NCI-H2227 treated with DMSO at 0.1 percent for 48 hours (cell line): Measurements from ENCODE around the gene CDC45.
A peak's percentile ranks its signal among the peaks of the same experiment; 100 is the strongest.
"Not testable (repeated sequence)": the region's sequence is repeated elsewhere in the genome, so short reads cannot be mapped to it uniquely, and the experiment has no call there.

ENCODE experiments used
- DNase-seq: peaks from one replicate; lab custom pipeline; 2025; lab: John Stamatoyannopoulos, UW

Gene CDC45, protein sequence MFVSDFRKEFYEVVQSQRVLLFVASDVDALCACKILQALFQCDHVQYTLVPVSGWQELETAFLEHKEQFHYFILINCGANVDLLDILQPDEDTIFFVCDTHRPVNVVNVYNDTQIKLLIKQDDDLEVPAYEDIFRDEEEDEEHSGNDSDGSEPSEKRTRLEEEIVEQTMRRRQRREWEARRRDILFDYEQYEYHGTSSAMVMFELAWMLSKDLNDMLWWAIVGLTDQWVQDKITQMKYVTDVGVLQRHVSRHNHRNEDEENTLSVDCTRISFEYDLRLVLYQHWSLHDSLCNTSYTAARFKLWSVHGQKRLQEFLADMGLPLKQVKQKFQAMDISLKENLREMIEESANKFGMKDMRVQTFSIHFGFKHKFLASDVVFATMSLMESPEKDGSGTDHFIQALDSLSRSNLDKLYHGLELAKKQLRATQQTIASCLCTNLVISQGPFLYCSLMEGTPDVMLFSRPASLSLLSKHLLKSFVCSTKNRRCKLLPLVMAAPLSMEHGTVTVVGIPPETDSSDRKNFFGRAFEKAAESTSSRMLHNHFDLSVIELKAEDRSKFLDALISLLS

DNA sequence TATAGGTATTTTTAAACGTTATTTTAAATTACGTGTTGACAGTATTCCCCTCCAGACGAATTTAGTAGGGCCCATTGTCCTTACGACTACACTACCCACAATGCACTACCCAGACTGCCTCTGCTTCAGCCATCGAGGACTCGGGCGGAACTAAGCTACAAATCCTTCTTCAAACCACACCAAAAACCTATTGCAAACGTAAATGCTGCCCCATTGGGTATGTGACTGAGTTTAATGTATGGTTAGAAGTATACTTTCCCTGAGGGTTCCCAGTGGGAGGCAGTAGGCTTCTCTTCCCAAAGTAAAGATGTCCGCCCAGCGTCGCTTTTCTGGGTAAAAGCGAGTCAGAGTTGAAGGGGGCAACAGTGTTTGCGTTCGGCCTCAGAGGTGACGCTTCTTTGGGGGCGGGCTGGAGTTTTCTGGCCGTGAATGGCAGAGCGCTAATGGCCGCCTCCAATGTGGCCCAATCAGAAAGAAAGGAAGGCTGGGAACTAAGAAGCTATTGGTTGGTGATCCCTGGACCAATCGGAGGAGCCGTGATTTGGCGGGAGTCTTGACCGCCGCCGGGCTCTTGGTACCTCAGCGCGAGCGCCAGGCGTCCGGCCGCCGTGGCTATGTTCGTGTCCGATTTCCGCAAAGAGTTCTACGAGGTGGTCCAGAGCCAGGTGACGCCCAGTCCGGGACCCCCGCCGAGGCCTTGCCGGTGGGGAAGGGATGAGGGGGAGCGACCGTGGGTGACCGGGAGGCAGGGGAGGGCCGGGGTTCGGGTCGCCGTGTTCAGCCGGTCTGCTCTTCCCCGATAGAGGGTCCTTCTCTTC lies at the start of gene CDC45:
Gene CDC45, plus strand, starts transcription at position 566 of the 818 bp plus-strand sequence. Its CDS starts 49 bp downstream, at position 615.
- DNase-seq: peak; percentile 100

GRCh38 chr22:19429950-19430889 lies 49.5 kb upstream of the CDC45 start:
- peak; percentile 22 for DNase-seq

DNA sequence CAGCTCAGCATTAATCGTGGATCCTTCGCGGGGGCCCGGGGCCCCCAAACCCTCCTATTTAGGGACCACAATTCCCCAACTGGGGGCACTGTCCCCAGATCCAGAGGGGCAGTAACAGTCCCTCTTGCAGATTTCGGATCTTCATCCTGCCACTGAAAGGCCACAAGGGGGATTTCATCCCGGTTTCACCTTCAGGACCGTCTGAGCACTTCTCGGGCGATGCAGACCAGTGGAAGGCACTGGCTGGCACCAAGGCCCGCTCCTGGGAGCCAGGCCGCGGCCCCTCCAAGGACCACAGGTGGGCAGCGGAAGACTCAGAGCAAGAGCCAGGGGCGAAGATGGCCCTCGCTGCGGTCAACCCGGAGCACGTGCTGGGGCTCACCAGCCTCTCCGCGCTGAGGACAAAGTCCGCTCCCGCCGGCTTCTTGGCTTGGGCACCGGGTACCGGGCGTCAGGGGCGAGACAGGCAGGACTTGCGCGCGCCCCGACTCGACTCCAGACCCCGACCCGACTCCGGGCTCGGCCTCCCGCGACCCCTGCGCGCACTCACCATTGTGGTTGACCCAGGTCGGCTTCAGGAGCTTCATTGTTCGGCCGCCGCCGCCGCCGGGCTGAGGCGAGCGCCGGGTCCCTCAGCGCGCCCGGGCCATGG lies 48.7 kb upstream of the CDC45 start:
- DNase-seq: no peak

- peak; percentile 88 for DNase-seq
These were observed 48.0 kb upstream of the CDC45 start, which contains the start of gene HIRA for GRCh38 chr22:19431649-19432132. TSS of gene HIRA (minus strand) at chr22:19431733. CDS start at chr22:19431476, 257 bp downstream.

DNA sequence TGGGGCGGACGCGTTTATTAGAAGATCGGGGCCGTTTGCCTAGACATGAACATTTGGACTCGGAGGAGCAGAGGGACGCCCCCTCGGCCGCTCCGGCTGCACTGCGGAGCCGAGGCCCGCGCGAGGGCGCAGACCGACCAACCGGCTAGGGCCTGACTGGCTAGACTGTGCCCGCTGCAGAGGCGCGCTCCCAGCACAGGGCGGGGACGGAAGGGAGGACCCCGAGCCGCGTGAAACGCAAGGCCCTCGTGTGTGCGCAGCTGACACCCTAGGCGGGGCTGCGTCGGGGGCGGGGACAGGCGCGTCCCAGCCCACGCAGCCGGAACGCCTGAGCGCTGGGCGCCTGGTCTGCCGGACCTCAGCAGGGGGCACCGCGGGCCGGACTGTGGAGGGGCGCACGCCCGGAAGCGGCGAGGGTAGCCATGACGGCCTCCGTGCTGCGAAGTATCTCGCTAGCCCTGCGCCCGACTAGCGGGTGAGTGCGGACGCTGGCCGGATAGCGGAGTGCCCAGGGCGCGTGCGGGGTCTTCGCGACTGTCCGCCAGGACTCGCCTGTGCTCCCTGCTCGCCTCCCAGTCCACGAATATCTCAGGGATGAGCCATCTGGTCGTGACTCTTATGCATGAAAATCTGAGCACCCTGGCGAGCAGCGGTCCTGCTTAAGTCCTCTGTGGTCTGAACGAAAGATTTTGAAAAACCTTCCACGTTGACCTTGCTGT lies 47.4 kb upstream of the CDC45 start, which contains the start of gene MRPL40:
Gene MRPL40, plus strand, starts transcription at position 413 of the 719 bp plus-strand sequence. Its CDS starts 10 bp downstream, at position 423.
- peak; percentile 88 for DNase-seq

DNA sequence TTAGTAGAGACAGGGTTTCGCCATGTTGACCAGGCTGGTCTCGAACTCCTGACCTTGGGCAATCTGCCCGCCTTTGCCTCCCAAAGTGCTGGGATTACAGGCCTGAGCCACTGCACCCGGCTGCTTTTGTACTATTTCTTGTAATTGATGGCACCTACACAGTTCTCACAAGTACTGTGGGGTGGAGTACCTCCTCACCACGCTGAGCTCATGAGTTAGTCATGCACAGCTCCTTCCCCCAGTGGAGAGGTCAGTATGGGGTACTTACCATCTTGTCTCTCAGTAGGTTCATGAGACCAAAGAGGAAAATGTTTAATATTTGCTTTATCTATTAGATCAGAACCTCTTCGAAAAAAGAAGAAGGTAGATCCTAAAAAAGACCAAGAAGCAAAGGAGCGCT lies 45.3 kb upstream of the CDC45 start:
- no peak for DNase-seq

GRCh38 chr22:19434829-19435580 lies 44.7 kb upstream of the CDC45 start:
- DNase-seq: no peak

DNA sequence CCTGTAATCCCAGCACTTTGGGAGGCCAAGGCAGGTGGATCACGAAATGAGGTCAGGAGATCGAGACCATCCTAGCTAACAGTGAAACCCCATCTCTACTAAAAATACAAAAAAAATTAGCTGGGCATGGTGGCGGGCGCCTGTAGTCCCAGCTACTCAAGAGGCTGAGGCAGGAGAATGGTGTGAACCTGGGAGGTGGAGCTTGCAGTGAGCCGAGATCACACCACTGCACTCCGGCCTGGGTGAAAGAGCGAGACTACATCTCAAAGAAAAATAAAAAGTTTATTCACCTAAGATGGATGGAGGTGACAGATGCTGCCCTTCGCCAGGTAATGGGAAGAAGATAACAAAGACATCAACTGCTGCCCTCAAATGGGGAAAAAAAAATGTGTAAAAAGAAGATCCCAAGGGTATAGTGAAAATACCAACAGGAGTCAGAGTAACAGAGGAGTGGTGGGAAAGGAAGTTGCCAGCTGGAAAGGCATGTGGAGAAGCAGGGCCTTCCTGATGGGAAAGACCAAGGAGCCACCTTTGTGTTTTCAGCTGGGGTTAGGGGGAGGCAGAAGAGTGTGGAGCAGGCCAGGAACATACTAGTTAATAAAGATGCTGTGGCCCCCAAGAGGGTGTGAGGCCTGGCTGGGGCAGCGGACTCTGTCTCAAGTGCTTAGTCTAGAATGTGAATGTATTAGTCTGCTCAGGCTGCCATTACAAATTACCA lies 43.1 kb upstream of the CDC45 start:
- DNase-seq: not testable (repeated sequence)

DNA sequence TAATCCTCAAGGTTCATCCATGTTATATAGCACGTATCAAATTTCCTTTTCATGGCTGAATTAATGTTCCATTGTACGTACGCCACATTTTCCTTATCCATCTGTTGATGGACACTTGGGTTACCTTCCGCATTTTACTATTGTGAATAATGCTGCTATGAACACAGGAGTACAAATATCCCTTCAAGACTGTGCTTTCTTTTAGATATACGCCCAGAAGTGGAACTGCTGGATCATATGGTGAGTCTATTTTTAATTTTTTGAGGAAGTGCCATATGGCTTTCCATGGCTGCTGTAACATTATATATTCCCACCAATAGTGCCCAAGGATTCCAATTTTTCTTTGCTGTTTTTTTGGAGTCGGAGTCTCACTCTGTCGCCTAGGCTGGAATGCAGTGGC lies 41.4 kb upstream of the CDC45 start:
- no peak for DNase-seq

DNA sequence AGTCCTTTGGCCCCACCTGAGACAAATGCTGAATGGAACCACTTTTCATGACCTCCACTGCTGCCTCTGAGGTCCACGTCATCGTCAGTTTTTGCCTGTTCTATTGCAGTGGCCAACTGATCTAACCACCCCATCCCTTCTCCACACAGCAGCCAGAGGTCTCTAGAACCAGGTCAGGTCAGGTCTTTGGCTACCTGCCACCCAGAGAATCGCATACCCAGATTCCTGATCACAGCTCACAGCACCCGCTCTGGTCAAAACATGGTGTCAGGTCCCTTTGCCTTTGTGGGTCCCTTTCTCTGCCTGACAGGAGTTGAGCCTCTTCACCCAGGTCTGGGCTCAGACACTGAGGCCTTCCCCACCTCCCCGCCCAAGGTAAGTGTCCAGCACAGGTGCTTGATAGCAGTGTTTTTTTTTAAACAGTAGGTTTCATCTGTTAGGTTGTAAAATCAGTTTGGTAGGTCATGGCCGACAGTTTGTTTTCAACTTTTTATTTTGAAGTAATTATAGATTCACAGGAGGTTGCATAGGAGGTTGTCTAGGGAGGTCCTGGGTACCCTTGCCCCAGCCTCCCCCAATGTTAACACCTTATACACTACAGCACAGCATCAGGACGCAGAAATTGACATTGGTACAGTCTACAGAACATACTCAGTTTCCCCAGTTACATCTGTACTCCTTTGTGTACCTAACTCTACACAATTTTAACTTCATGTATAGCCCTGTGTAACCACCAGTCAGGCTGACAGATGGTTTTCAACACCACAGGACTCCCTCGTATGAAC lies 39.1 kb upstream of the CDC45 start:
- no peak for DNase-seq

- no peak for DNase-seq
These were observed 37.6 kb upstream of the CDC45 start for GRCh38 chr22:19442166-19442565.

DNA sequence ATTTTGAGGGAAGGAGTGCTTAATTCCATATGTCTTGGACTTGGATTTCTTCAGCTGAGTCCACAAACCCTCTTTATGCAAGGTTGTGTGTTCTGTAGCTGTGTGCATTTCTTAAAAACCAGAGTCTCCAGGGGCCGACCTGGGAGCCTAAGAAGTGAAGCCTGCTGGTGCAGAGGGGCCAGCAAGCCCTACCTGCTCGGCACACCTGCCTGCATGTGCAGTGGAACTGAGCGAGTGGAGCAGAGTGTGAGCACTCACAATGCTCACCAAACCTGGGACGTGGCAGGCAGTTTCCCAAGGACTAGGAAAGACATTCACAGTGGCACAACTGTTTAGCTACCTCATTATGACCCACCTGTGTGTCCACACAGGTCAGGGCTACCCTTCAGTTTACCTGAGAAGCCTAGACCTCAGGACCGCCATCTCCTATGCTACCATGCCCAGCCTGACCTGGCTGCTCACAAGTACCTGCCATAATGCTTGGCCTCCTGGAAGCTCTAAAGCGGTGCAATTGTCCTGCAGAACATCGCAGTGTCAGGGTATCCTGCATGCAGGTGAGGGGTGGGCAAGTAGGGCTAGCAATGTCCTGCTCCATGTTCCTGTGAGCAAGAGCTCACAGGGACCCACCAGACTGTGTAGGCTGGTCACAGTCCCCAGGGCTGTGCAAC lies 36.0 kb upstream of the CDC45 start:
- DNase-seq: no peak

- not testable (repeated sequence) for DNase-seq
These were observed 34.3 kb upstream of the CDC45 start for GRCh38 chr22:19445279-19445982.

GRCh38 chr22:19446603-19447329 lies 33.0 kb upstream of the CDC45 start:
- peak; percentile 17 for DNase-seq

GRCh38 chr22:19447330-19448075 lies 32.2 kb upstream of the CDC45 start, which contains the start of gene C22orf39:
TSS of gene C22orf39 (minus strand) at chr22:19447711. CDS start at chr22:19447688, 23 bp downstream.
- DNase-seq: peak; percentile 97
